ENCODE measurements around the gene FAM149A.

The FAM149A gene

DNA sequence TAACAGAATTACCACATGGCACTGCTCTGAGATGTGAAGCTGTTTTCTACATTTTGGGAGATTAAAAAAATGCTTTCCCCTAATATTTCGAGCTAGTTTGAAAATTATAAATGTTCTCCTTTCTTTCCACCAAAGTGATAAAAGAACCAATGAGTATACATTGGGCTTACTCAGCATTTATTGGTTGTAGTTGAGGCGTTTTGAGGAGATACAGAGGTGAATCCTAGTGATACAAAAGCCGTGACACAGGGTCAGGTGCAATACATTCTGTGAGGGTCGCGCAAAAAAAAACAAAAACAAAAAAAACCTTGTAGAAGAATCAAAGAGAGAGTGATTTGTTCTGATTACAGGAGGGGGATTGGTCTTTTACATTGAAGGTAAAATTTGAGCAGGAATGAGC is 54.5 kb downstream of the FAM149A start:
- DNase-seq (ENCODE audit: low spot score), result no peak

- DNase-seq (ENCODE audit: low spot score), result no peak
These were observed 55.1 kb downstream of the FAM149A start for GRCh38 chr4:186159613-186160012.

DNA sequence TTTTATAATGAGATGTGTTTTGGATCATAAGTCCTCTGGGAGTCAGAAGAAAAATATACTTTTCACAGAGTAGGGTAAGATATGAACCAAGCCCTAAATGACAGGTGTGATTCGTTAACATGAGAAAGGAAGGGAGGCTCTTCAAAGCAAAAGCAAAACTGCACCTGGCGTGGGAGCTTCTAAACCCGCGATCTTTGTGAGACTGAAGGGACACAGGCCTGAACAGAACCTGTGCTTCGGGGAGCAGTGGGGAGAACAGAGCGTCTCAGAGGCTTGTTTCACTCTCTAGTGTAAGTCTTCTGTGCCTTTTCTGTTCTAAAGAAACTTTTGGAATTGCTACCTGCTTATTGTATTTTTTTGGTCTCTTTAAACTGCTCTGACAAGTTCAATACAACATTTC is 56.6 kb downstream of the FAM149A start:
- peak; percentile 25 for DNase-seq (ENCODE audit: low spot score)

- no peak for DNase-seq (ENCODE audit: low spot score)
These were observed 62.5 kb downstream of the FAM149A start for GRCh38 chr4:186166852-186167512.

- DNase-seq (ENCODE audit: low spot score), result no peak
These were observed 63.1 kb downstream of the FAM149A start for GRCh38 chr4:186167605-186168004.

DNA sequence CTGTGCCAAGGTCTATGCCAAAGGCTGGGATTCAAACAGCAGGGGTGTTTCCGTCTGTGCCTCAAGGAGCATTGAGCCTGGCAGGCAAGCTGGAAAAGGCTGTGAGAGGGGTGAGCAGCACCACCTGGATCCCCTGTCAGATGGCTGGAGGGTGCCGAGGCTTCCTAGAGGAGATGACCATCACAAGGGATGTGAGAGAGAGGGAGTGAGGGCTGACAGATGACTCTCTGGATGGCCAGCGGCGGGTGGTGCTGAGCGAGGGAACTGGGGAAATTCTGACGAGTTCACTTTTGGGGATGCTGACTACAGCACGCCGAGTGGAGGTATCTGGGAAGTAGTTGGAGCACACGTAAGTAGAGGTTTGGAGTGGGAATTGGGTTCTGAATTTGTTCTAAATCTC is 64.2 kb downstream of the FAM149A start:
- DNase-seq (ENCODE audit: low spot score), result no peak

- no peak for DNase-seq (ENCODE audit: low spot score)
These were observed 64.9 kb downstream of the FAM149A start for GRCh38 chr4:186169333-186169944.

- DNase-seq (ENCODE audit: low spot score), result no peak
These were observed 65.7 kb downstream of the FAM149A start for GRCh38 chr4:186169945-186170802.

DNA sequence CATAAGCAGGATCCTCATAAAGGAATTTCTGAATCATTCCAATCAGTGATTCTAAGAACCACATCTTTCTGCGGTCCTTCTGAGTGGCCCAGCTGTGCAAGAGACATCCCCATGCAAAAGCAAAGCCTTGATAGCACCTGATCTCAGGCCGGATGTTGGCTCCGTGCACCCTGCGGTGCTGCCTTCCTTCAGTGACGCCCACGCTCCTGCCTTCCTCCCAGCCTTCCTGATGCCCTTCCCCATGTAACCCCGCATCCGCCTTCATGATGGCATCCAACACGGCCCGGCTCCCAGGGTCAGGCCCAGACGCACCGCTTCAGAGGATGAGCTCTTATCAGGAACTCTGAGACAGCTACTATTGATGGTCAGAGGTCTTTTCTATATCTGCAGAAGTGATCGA is 66.5 kb downstream of the FAM149A start:
- DNase-seq (ENCODE audit: low spot score), result no peak

- DNase-seq (ENCODE audit: low spot score), result no peak
These were observed 68.0 kb downstream of the FAM149A start for GRCh38 chr4:186172546-186172945.

DNA sequence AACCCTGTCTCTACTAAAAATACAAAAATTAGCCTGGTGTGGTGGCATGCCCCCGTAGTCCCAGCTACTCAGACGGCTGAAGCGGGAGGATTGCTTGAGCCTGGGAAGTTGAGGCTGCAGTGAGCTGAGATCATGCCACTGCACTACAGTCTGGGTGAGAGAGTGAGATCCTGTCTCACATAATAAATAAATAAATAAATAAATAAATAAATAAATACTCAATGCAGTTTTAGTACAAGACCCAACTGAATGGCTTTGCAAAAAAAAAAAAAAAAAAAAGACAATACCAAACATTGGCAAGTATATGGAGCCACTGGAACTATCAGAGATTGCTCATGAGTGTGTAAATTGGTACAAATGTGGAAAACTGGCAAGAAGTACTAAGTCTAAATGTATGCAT is 83.6 kb downstream of the FAM149A start:
- no peak for DNase-seq (ENCODE audit: low spot score)

DNA sequence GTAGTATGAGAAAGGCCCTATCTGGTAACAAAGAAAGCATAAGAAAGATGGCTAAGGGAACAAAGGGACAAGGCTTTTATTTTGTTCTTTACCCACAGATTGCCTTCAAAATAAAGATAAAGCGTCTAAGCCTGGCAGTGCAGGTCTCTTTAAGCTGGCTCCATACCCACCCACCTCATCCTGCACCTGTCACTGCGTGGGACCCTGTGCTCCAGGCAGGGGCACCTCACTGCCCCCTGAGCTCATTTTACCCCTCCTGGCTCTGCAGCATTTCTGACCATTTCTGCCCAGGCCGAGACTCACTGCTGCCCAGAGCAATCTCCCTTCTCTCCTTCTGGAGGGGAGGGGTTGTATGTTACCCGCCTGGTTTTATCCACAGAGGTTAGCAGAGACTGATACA is 85.2 kb downstream of the FAM149A start:
- DNase-seq (ENCODE audit: low spot score), result no peak

DNA sequence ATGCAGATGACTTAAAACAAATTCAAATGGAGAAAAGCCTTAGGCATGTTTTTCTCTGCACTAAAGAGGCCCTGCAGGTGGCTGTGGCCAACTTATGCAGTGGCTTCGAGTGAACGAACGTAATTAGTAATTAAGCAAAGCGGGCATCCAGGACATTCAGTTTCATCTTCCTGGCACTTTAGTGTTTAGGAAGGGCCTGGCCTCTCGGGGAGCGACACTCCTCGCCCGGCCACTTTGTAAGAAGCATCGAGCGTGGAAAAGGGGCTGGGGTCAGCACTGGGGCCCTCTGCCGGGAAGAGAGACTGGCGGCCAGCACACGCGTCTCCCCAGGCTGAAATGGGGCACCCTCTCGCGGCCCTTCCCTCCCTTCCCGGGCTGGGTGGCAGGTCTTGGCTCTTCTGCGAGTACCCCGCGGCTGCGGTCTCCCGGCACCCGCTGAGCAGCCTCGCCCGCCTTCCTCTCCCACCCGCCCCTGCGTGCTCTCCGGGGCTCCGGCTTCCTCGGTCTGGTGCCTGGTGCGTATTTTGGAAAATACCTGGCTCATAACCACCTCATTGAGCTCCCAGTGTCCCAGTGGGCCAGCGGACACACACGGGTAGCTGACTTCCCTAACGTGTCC is 86.2 kb downstream of the FAM149A start:
- DNase-seq (ENCODE audit: low spot score), result peak; percentile 38

- DNase-seq (ENCODE audit: low spot score), result peak; percentile 90
These were observed 86.9 kb downstream of the FAM149A start, which contains the start of gene CYP4V2 for GRCh38 chr4:186191200-186192065. CYP4V2 (plus strand) TSS chr4:186191567; CDS start chr4:186191824, 257 bp downstream.

DNA sequence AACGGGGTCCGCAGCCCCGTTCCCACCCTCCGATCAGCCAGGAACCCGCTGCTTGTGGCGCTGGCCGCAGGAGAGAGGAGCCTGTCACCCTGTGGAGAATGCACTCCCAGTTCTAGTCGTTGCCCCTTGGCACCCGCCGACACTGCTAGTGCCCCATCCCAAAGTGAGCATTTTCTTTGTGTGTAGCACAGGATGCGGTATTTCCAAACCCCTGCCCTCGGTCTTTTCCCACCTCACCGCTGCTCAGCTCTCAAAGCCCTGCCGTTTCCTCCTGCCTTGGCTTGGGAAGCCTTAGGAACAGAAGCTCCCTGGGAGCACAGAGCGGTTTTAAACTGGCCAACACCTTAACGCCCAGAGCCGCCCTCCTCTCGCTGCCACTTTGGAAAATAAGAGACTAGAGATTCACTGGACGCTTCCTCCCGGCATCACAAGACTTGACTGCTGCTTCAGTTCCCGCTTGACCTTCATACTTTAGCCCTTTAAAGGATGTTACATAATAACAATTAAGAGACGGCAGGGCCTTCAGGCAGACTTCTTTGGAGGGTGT is 87.6 kb downstream of the FAM149A start:
- peak; percentile 31 for DNase-seq (ENCODE audit: low spot score)

- DNase-seq (ENCODE audit: low spot score), result no peak
These were observed 89.3 kb downstream of the FAM149A start for GRCh38 chr4:186193851-186194250.

GRCh38 chr4:186196063-186196462 is 91.6 kb downstream of the FAM149A start:
- DNase-seq (ENCODE audit: low spot score), result no peak

DNA sequence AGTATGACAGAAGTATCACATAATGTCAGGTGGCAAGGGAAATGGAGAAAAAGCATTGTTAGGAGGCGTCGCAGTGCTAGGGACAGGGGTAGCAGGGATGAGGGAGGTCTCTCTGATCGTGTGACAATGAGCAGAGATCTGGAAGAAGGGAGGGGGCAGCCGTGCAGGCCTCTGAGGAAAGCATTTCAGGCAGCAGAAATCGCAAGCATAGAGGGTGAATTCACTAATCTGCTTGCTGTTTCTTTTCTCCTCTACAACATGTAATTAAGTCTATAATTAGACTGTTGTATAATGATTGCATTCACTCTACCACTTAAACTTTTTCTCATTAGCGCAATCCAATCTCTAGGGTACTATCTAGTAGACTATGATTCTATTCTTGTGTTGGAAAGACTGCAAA is 96.0 kb downstream of the FAM149A start:
- no peak for DNase-seq (ENCODE audit: low spot score)

DNA sequence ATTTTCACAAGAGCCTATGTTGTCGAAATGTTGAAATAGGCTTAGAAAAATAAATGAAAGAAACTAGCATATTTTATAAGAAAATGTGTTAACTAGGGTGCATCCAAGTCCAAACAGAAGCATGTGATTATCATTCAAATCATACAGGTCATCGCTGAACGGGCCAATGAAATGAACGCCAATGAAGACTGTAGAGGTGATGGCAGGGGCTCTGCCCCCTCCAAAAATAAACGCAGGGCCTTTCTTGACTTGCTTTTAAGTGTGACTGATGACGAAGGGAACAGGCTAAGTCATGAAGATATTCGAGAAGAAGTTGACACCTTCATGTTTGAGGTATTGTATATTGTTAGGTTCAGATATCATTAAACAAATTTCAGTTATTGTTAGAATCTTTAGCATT is 96.5 kb downstream of the FAM149A start:
- DNase-seq (ENCODE audit: low spot score), result no peak

DNA sequence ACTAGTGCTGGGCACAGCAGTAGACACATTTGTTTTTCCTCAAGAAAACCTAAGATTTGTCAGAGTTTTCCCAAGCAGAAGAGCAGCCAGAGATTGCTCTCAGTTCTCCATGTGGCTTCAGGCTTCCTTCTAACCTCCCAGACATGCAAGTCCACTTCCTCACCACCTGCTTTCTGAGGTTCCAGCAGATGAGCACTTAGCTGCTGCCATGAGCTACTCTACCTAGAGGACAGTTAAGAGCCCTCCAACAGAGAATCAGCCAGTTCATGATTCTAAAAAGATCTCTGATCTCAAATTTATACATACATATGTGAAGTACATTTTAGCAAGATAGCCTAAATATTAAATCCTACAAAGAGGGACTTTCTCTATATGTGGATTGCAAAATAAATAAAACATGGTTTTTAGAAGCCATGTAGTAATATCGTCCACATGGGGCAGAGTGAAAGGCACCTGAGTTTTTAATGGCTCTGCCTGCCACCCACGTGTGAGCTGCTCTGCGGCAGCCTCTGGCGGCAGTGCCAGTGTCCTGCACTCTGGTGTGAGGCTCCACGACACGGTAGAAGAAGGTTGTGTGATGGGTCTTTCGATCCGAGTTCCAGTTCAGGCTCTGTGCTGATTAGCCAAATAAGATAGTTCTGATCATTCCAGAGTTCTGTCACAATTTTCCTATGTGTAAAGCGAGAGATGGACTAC is 97.2 kb downstream of the FAM149A start:
- DNase-seq (ENCODE audit: low spot score), result peak; percentile 60
